Gastroesophageal sphincter (tissue), 4 donors: Measurements from ENCODE around the gene EVA1A. TPM values are rescaled to one million over a fixed set of nuclear protein-coding genes. Genes with fewer than 3 reads are reported as not detected.

ENCODE experiments used
- ATAC-seq: fragments of 150-250 bp; one replicate; pipeline ENCODE4 v1.9.1; 2016; ENCODE audit warnings: mild to moderate bottlenecking, moderate library complexity
- H3K27ac ChIP-seq, 4 donors: fragments of 200-600 bp; sonication (generic) in 3 of 4; 1 replicate in 3 of 4; 2 replicates in 1 of 4; pipeline ENCODE4 v1.5.1; 2016 to 2019
- H3K27me3 ChIP-seq: fragments of 200-600 bp; sonication (generic); one replicate; pipeline ENCODE4 v1.5.1; 2019
- H3K36me3 ChIP-seq, 2 donors: fragments of 200-600 bp; sonication (generic); one replicate each; pipeline ENCODE4 v1.5.1; 2019; ENCODE audit warnings: control low read depth in 1 of 2
- H3K4me1 ChIP-seq, 3 donors: fragments of 200-600 bp; sonication (generic); 1 replicate in 2 of 3; 2 replicates in 1 of 3; pipeline ENCODE4 v1.5.1; 2016 to 2019; ENCODE audit warnings: control low read depth in 2 of 3
- H3K4me3 ChIP-seq, 2 donors: fragments of 200-600 bp; sonication (generic); one replicate each; pipeline ENCODE4 v1.5.1; 2019; ENCODE audit warnings: mild to moderate bottlenecking in 1 of 2, moderate library complexity in 1 of 2
- H3K9me3 ChIP-seq, 3 donors: fragments of 200-600 bp; sonication (generic); one replicate each; pipeline ENCODE4 v1.5.1; 2017 to 2019; ENCODE audit warnings: control low read depth in 2 of 3
- CTCF ChIP-seq, 4 experiments: fragments of 200-600 bp in 2 of 4; fragments of 450-650 bp in 2 of 4; sonication (generic) in 1 of 4; IDR thresholded peaks; one replicate each; pipeline ENCODE4 v1.5.1; 2017 to 2019; ENCODE audit warnings: antibody characterized with exemption in 4 of 4, mild to moderate bottlenecking in 2 of 4, moderate library complexity in 2 of 4
- EP300 ChIP-seq: sonication (generic); formaldehyde crosslinking; IDR thresholded peaks from one replicate; pipeline ENCODE4 v1.6.1; 2017; ENCODE audit warnings: antibody characterized with exemption, mild to moderate bottlenecking
- POLR2A ChIP-seq, 2 donors: fragments of 450-650 bp; IDR thresholded peaks; one replicate each; pipeline ENCODE4 v1.6.1; 2017; ENCODE audit warnings: antibody characterized with exemption in 2 of 2, mild to moderate bottlenecking in 2 of 2, moderate library complexity in 1 of 2
- POLR2AphosphoS5 ChIP-seq: sonication (generic); formaldehyde crosslinking; IDR thresholded peaks from one replicate; pipeline ENCODE4 v1.6.1; 2017; ENCODE audit warnings: antibody characterized with exemption
- WGBS, 2 donors: methylation state at CpG; one replicate each; pipeline ENCODE4 v1.1.5; 2018; ENCODE audit warnings: low coverage in 1 of 2; 5-methylcytosine and 5-hydroxymethylcytosine counted together
- total RNA-seq, 4 donors: library from RNA; depleted of rRNA; stranded (reverse); fragments of >200 nt; gene quantifications; one replicate each; pipeline ENCODE4 v1.1.0, GENCODE V29; 2016

Gene EVA1A
- total RNA-seq, 4 donors from 2014 or later, result 0.74 TPM; not detected in 3

GRCh38 chr2:75580156-75580555 is 19.4 kb upstream of the EVA1A start:
- no peaks in the 10 kb centered on the region for H3K36me3 ChIP-seq
- H3K4me3 ChIP-seq, result no peak overlapping the region
- no peak overlapping the region for H3K27ac ChIP-seq
- peaks cover 0 to 5% (median 0%) of the 10 kb centered on the region in 3 donors for H3K9me3 ChIP-seq
- no peaks in the 10 kb centered on the region for H3K4me1 ChIP-seq
- TF ChIP-seq CTCF (IDR thresholded peaks at IDR 0.05) (no peak), POLR2A (IDR thresholded peaks at IDR 0.05) (no peak), EP300 (no peak), POLR2AphosphoS5 (no peak)
- no CpG with 5 or more reads among the region's 1 CpG for WGBS, 2 donors
- no peak for ATAC-seq
- H3K27me3 ChIP-seq, result no peaks in the 10 kb centered on the region

GRCh38 chr2:75579186-75579585 is 18.4 kb upstream of the EVA1A start:
- H3K4me1 ChIP-seq, result no peaks in the 10 kb centered on the region
- peaks cover 0 to 5% (median 0%) of the 10 kb centered on the region in 3 donors for H3K9me3 ChIP-seq
- no peaks in the 10 kb centered on the region for H3K36me3 ChIP-seq
- no peak overlapping the region for H3K4me3 ChIP-seq
- ATAC-seq, result no peak
- H3K27ac ChIP-seq, result no peak overlapping the region
- H3K27me3 ChIP-seq, result no peaks in the 10 kb centered on the region
- TF ChIP-seq CTCF (IDR thresholded peaks at IDR 0.05) (no peak), EP300 (no peak), POLR2A (IDR thresholded peaks at IDR 0.05) (no peak), POLR2AphosphoS5 (no peak)

- H3K9me3 ChIP-seq, result peaks cover 0 to 5% (median 0%) of the 10 kb centered on the region in 3 donors
- 90 to 100% methylated on average over 1 of the region's 1 CpG for WGBS, 2 donors
- TF ChIP-seq EP300 (no peak), POLR2AphosphoS5 (no peak), POLR2A (IDR thresholded peaks at IDR 0.05) (no peak), CTCF (IDR thresholded peaks at IDR 0.05) (no peak)
- ATAC-seq, result no peak
- no peaks in the 10 kb centered on the region for H3K4me1 ChIP-seq
- no peaks in the 10 kb centered on the region for H3K36me3 ChIP-seq
- H3K27ac ChIP-seq, result no peak overlapping the region
- no peak overlapping the region for H3K4me3 ChIP-seq
- H3K27me3 ChIP-seq, result no peaks in the 10 kb centered on the region
These were observed 16.5 kb upstream of the EVA1A start for GRCh38 chr2:75577280-75577679.

- Histone ChIP-seq H3K4me3 (no peak overlapping the region), H3K27ac (no peak overlapping the region), H3K27me3 (no peaks in the 10 kb centered on the region), H3K36me3 (no peaks in the 10 kb centered on the region), H3K4me1 (peaks cover 0 to 12% (median 0%) of the 10 kb centered on the region in 3 donors), H3K9me3 (no peaks in the 10 kb centered on the region)
- WGBS, 2 donors, result 88% methylated on average over 1 of the region's 1 CpG; no CpG with 5 or more reads in 1 of the 2 donors
- ATAC-seq, result no peak
- TF ChIP-seq POLR2A (IDR thresholded peaks at IDR 0.05) (no peak), POLR2AphosphoS5 (no peak), EP300 (no peak), CTCF (IDR thresholded peaks at IDR 0.05) (no peak)
These were observed 13.4 kb upstream of the EVA1A start for GRCh38 chr2:75574106-75574505.

- H3K4me1 ChIP-seq, result peaks cover 0 to 12% (median 0%) of the 10 kb centered on the region in 3 donors
- no CpG with 5 or more reads among the region's 1 CpG for WGBS, 2 donors
- no peak overlapping the region for H3K27ac ChIP-seq
- H3K9me3 ChIP-seq, result no peaks in the 10 kb centered on the region
- no peak overlapping the region for H3K4me3 ChIP-seq
- TF ChIP-seq CTCF (IDR thresholded peaks at IDR 0.05), result no peak
- TF ChIP-seq POLR2A (IDR thresholded peaks at IDR 0.05), result no peak
- TF ChIP-seq EP300, result no peak
- no peak for TF ChIP-seq POLR2AphosphoS5
- ATAC-seq, result no peak
- no peaks in the 10 kb centered on the region for H3K27me3 ChIP-seq
- H3K36me3 ChIP-seq, result no peaks in the 10 kb centered on the region
These were observed 12.6 kb upstream of the EVA1A start for GRCh38 chr2:75573145-75573878.
